ENCODE measurements around the gene NPHP1. TPM values are rescaled to one million over a fixed set of nuclear protein-coding genes. Genes with fewer than 3 reads are reported as not detected.
"Not testable (repeated sequence)": the region's sequence is repeated elsewhere in the genome, so short reads cannot be mapped to it uniquely, and the experiment has no call there.

Gene NPHP1
- total and polyA plus RNA-seq, 2 of the 4 experiments (the other 2 are of a cell fraction): 1.8 to 2.5 TPM

DNA sequence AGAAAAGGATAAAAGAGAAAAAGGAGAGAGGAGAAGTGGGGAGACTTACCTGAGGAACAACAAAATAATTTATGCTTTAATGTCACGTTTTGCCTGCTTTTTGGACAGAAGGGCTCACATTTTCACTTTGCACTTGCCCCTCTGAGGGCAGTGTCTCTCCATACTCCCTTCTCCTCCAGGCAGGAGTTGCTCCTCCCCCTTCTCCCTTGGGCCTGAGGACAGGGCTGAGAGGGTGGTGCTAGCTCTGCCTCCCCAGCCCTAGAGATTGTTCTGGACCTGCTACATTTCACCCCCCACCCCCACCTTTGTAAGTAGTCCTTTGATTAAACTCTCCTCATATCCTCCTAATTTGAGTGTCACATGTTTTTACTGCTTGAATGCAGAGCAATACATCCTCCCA lies 25.1 kb upstream of the NPHP1 start:
- H3K4me1 ChIP-seq (ENCODE audit: control insufficient read depth, insufficient read depth, low read length); H2AFZ ChIP-seq (replicated peaks; ENCODE audit: low read length, poor library complexity); H3K79me1 ChIP-seq (ENCODE audit: low read depth in 1 of 2, low read length in 2 of 2); H3K36me3 ChIP-seq (ENCODE audit: control insufficient read depth, insufficient read depth, low read length); H4K5ac ChIP-seq (ENCODE audit: low read depth, low read length); H3K23ac ChIP-seq (ENCODE audit: low read depth, low read length); in situ Hi-C loops (cut with MboI; ENCODE audit: low sequenced_read_pairs); H3K56ac ChIP-seq (ENCODE audit: extremely low read depth, insufficient read depth, low read length); H3K27me3 ChIP-seq (ENCODE audit: control insufficient read depth, insufficient read depth, low read length); H3K4ac ChIP-seq (ENCODE audit: low read depth, low read length); dilution Hi-C loops (cut with HindIII; ENCODE audit: low sequenced_read_pairs, unreplicated experiment); H3K9ac ChIP-seq (ENCODE audit: low read depth, low read length); H4K8ac ChIP-seq (ENCODE audit: low read depth in 2 of 2, low read length in 2 of 2); H3K9me1 ChIP-seq (ENCODE audit: insufficient read depth, low read length); H3K14ac ChIP-seq (replicated peaks; ENCODE audit: low read depth, low read length); H2BK120ac ChIP-seq (ENCODE audit: low read depth, low read length); intact Hi-C loops (cut with micrococcal nuclease); BruUV-seq (replicated peaks); H2BK15ac ChIP-seq (ENCODE audit: low read depth, low read length); ATAC-seq (ENCODE audit: low read depth); H3K4me2 ChIP-seq (ENCODE audit: low read depth, low read length); H3K4me3 ChIP-seq (ENCODE audit: insufficient read depth, low read depth, low read length); H2BK20ac ChIP-seq (ENCODE audit: low read depth, low read length); H2AK9ac ChIP-seq (replicated peaks; ENCODE audit: low read depth, low read length, poor library complexity); CTCF ChIA-PET; H3K18ac ChIP-seq (ENCODE audit: low read depth, low read length); H3K9me3 ChIP-seq (ENCODE audit: control insufficient read depth, insufficient read depth, low read length); H2BK5ac ChIP-seq (ENCODE audit: low read depth, low read length, poor library complexity, severe bottlenecking); H2AK5ac ChIP-seq (ENCODE audit: low read depth, low read length); POLR2A ChIA-PET (ENCODE audit: unreplicated experiment); DNase-seq; H4K20me1 ChIP-seq (ENCODE audit: insufficient read depth, low read length); H4K91ac ChIP-seq (ENCODE audit: insufficient read depth, low read depth, low read length); H3K27ac ChIP-seq (ENCODE audit: insufficient read depth, low read length): not testable (repeated sequence)
- no CpG with 5 or more reads among the region's 1 CpG for WGBS, 2 experiments (ENCODE audit: extremely low coverage in 2 of 2, insufficient read length in 1 of 2)

- H3K56ac ChIP-seq (ENCODE audit: extremely low read depth, insufficient read depth, low read length); H2BK15ac ChIP-seq (ENCODE audit: low read depth, low read length); BruUV-seq (replicated peaks); H3K9ac ChIP-seq (ENCODE audit: low read depth, low read length); H3K14ac ChIP-seq (replicated peaks; ENCODE audit: low read depth, low read length); H3K27ac ChIP-seq (ENCODE audit: insufficient read depth, low read length); POLR2A ChIA-PET (ENCODE audit: unreplicated experiment); H2BK5ac ChIP-seq (ENCODE audit: low read depth, low read length, poor library complexity, severe bottlenecking); H3K4me1 ChIP-seq (ENCODE audit: control insufficient read depth, insufficient read depth, low read length); H3K79me1 ChIP-seq (ENCODE audit: low read depth in 1 of 2, low read length in 2 of 2); H4K91ac ChIP-seq (ENCODE audit: insufficient read depth, low read depth, low read length); H2AK5ac ChIP-seq (ENCODE audit: low read depth, low read length); H4K20me1 ChIP-seq (ENCODE audit: insufficient read depth, low read length); H3K9me1 ChIP-seq (ENCODE audit: insufficient read depth, low read length); H2BK120ac ChIP-seq (ENCODE audit: low read depth, low read length); H3K18ac ChIP-seq (ENCODE audit: low read depth, low read length); intact Hi-C loops (cut with micrococcal nuclease); in situ Hi-C loops (cut with MboI; ENCODE audit: low sequenced_read_pairs); H2BK20ac ChIP-seq (ENCODE audit: low read depth, low read length); H3K4ac ChIP-seq (ENCODE audit: low read depth, low read length); H3K23ac ChIP-seq (ENCODE audit: low read depth, low read length); H4K5ac ChIP-seq (ENCODE audit: low read depth, low read length); DNase-seq; ATAC-seq (ENCODE audit: low read depth); H4K8ac ChIP-seq (ENCODE audit: low read depth in 2 of 2, low read length in 2 of 2); H3K36me3 ChIP-seq (ENCODE audit: control insufficient read depth, insufficient read depth, low read length); dilution Hi-C loops (cut with HindIII; ENCODE audit: low sequenced_read_pairs, unreplicated experiment); H3K4me2 ChIP-seq (ENCODE audit: low read depth, low read length); H3K9me3 ChIP-seq (ENCODE audit: control insufficient read depth, insufficient read depth, low read length); H3K4me3 ChIP-seq (ENCODE audit: insufficient read depth, low read depth, low read length); H2AFZ ChIP-seq (replicated peaks; ENCODE audit: low read length, poor library complexity); H2AK9ac ChIP-seq (replicated peaks; ENCODE audit: low read depth, low read length, poor library complexity): not testable (repeated sequence)
- CTCF ChIA-PET: interaction anchor here (0.6 kb wide), 1 partner anchor 11 kb away, joined by 3 read pairs; no protein-coding TSS in a partner anchor
- peaks cover 21% of the 10 kb centered on the region for H3K27me3 ChIP-seq (ENCODE audit: control insufficient read depth, insufficient read depth, low read length)
- WGBS, 2 experiments (ENCODE audit: extremely low coverage in 2 of 2, insufficient read length in 1 of 2): no CpG with 5 or more reads among the region's 1 CpG
These were observed 17.8 kb upstream of the NPHP1 start for GRCh38 chr2:110222626-110223025.
